22Rv1 (cell line): ENCODE measurements around the gene PIK3R6.
"Not testable (repeated sequence)": the region's sequence is repeated elsewhere in the genome, so short reads cannot be mapped to it uniquely, and the experiment has no call there.

Experiments
- H3K27ac ChIP-seq: fragments of 450-650 bp; 2 replicates; pipeline ENCODE4 v1.5.1; 2017
- CTCF ChIP-seq: fragments of 450-650 bp; IDR thresholded peaks from 2 replicates; pipeline ENCODE4 v1.5.1; 2017; ENCODE audit warnings: mild to moderate bottlenecking
- ZFX ChIP-seq: fragments of 450-650 bp; IDR thresholded peaks from 2 replicates; pipeline ENCODE4 v1.6.1; 2017; ENCODE audit warnings: antibody characterized with exemption, borderline replicate concordance

PIK3R6 gene

GRCh38 chr17:8818654-8819330 lies 48.7 kb downstream of the PIK3R6 start:
- TF ChIP-seq ZFX (no peak), CTCF (no peak)
- no peak overlapping the region for H3K27ac ChIP-seq

DNA sequence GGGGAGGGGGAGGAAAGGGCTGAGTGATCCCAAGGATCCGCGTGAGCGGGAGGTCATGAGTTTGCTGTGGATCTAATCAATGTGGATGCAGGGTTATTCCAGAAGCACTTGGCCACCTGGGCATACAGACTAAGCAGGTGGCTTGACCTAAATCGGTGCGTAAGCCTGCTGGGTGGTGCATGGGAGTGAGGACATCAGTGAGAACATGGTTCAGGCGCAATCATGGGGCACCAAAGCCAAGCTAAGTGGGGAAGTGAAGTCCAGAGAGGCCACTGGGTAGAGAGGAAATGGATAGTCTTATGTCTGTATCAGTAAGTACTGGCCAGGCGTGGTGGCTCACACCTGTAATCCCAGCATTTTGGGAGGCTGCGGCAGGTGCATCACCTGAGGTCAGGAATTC lies 49.4 kb downstream of the PIK3R6 start:
- H3K27ac ChIP-seq: no peak overlapping the region
- no peak for TF ChIP-seq ZFX
- no peak for TF ChIP-seq CTCF

- no peak for TF ChIP-seq CTCF
- H3K27ac ChIP-seq: no peak overlapping the region
Measured at GRCh38 chr17:8806926-8807550, 60.4 kb downstream of the PIK3R6 start.

GRCh38 chr17:8806253-8806925 lies 61.1 kb downstream of the PIK3R6 start:
- no peak overlapping the region for H3K27ac ChIP-seq
- no peak for TF ChIP-seq CTCF

DNA sequence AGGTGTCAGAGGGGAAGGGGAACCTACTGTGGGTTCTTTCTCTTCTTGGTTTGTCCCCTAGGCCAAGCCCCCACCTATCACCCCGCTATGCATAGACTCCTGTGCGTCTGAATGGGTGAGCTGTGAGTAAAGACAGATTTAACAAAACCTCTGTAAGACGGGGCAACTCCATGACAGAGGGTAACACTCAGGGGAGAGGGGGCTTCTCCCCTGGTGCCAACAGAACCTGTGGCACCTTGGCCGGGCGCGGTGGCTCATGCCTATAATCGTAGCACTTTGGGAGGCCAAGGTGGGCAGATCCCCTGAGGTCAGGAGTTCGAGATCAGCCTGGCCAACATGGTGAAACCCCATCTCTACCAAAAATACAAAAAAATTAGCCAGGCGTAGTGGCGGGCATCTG lies 62.1 kb downstream of the PIK3R6 start:
- H3K27ac ChIP-seq: not testable (repeated sequence)

DNA sequence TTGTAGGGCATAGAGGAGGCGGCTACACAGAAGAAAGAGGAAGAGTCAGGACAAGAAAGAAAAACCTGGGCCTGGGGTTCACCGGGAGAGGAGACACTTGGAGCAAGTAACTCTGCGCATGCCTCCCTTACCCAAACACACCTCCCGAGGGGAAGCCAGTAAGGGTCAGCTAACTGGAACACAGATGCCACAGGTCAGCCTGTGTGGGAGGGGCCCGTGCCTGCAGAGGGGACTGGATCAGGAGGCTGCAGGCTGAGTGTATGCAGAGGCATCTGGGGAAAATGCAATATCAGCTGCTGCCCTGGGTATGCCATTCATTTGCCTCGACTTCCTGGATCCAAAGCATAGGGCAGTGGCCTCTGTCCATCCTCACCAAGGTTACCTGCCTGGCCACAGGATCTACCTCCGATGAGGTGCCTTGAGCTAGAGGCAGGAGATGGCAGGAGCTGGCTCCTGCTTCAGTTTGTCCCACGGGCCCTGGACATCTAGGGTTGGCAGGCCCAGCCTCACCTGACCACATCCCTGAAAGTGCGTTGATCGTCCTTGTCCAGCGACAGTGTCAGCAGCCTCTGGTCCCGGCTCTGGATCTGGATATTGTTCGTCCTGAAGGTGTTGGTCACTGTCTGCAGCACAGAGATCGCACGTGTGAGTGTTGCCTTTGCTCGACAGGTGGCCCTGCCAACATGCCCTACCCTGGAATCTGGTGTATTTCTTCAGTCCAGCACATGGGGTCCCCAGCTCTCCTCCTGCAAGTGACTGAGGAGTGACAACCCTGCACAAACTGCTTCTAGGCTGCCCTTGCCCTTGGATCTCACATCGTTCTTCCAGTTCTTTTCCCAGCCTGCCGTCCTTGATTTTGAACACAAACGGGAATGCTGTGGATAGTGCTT lies 63.7 kb downstream of the PIK3R6 start:
- no peak overlapping the region for H3K27ac ChIP-seq
- no peak for TF ChIP-seq ZFX
- TF ChIP-seq CTCF: no peak

DNA sequence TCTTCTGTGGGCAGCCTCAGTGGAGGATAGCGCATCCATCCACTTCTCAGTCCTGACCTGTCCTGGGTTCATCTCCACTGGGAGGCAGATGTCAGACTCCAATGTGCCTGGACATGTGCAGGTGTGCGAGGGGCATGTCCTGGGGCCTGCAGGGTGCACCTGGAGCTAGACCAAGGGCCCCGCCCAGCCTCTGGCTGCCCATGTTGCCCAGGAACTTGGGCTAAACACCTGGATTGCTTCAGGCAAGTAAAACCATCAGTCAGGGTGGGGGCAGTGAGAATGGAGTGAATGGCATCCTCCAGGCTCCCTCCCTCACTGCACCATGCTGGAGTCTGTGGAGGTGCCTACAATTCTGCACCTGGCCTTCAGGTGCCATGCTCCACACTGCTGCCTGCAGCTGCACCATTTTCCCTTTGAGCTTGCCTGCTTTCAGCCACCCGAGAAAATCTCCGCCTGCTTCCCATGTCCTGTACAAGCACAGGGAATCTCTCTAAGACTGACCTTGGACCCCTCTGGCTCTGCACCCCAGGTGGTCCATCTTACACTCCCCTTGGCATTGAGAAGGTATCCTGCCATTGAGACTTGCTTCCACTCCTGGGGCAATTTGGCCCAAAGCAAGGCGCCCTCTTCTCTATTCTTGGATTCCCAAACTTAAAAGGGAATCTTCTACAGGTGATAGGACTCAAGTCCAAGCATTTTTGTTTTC lies 66.2 kb downstream of the PIK3R6 start:
- no peak overlapping the region for H3K27ac ChIP-seq
- TF ChIP-seq ZFX (no peak), CTCF (no peak)
